Activated T-cell treated with anti-CD3 and anti-CD28 coated beads, Interleukin-2, amount 50 U/mL, for 72 hours (primary cell): ENCODE data around the gene ESYT2. TPM values are rescaled to one million over a fixed set of nuclear protein-coding genes. Genes with fewer than 3 reads are reported as not detected.

Experiments
- ATAC-seq, 2 donors: fragments of 150-1000 bp; cut with Tn5 transposase; replicated peaks in 1 of 2; 2 replicates each; pipeline ENCODE4 v1.10.0; 2021; ENCODE audit warnings: moderate library complexity in 2 of 2, mild to moderate bottlenecking in 1 of 2
- DNase-seq, 2 donors: peaks; one replicate each; pipeline ENCODE4 v3.0.0; 2021 to 2022; ENCODE audit warnings: mixed read lengths in 1 of 2
- H3K27ac Mint-ChIP-seq: one replicate; pipeline ENCODE4 v1.8.0; 2022; ENCODE audit warnings: mild to moderate bottlenecking, moderate library complexity, mixed read lengths
- H3K27me3 Mint-ChIP-seq: one replicate; pipeline ENCODE4 v1.8.0; 2022; ENCODE audit warnings: low read depth, mixed read lengths
- H3K36me3 Mint-ChIP-seq, 2 donors: one replicate each; pipeline ENCODE4 v1.8.0; 2022; ENCODE audit warnings: mixed read lengths in 2 of 2, mild to moderate bottlenecking in 1 of 2; ENCODE audit not compliant: insufficient read depth in 2 of 2
- H3K4me1 Mint-ChIP-seq: one replicate; pipeline ENCODE4 v1.8.0; 2022; ENCODE audit warnings: low read depth, mixed read lengths
- H3K4me3 Mint-ChIP-seq, 2 donors: one replicate each; pipeline ENCODE4 v1.8.0; 2022; ENCODE audit warnings: mild to moderate bottlenecking in 2 of 2, mixed read lengths in 2 of 2, moderate library complexity in 2 of 2
- H3K9me3 Mint-ChIP-seq, 2 donors: one replicate each; pipeline ENCODE4 v1.8.0; 2022; ENCODE audit warnings: mixed read lengths in 2 of 2
- total RNA-seq, 2 donors: library from RNA; stranded (reverse); gene quantifications; one replicate each; pipeline ENCODE4 v1.2.3, GENCODE V29; 2022

The ESYT2 gene
- total RNA-seq, 2 donors from 2014 or later: 68.6 to 68.8 TPM

GRCh38 chr7:158829021-158829341, 328 bp downstream of the ESYT2 start:
- peak; percentile 68 to 76 for ATAC-seq
- H3K27ac Mint-ChIP-seq: no peak overlapping the region

DNA sequence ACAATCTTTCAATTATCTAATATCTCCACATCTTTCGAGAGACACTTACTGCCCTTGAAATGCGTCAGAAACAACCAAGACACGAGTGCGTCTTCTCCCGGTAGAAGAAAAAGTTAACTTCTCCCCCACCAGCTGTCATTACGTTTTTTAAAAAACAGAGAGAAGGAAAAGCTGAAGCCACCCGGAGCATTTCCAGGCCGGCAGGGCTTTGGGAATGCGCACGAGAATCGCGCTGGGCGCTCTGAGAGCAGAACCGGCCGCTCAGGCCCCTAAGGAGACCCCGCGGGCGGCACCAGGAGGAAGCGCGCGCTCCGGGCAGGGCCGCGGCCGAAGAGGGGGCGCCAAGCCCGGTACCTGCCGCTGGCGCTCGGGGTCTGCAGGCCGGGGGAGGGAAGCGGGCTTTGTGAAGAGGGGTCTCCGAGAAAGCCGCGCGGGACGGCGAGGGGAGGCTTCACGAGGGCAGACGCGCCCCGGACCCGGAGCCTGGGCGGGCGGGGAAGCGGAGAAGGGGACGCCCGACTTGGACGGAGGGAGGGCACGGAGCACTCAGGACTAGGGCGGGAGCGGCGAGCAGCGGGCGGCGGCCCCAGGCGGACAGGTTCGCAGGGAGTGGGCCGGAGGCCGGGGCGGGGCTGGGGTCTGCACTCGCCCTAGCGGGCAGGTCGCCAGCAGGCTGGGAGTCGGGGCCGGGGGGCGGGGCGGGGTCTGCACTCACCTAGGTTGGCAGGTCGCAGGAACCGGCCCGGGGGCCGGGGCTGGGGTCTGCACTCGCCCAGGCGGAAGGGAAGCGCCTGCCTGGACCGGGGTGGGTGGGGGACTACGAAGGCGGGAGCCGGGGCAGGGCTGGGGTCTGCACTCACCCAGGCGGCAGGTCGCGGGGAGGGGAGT, 932 bp downstream of the ESYT2 start:
- H3K9me3 Mint-ChIP-seq: no peaks in the 10 kb centered on the region
- H3K27me3 Mint-ChIP-seq: no peaks in the 10 kb centered on the region
- ATAC-seq: peak; percentile 0 to 2
- H3K4me3 Mint-ChIP-seq: peak overlapping the region; percentile 89 to 99
- H3K27ac Mint-ChIP-seq: peak overlapping the region; percentile 96
- H3K4me1 Mint-ChIP-seq: peaks cover 58% of the 10 kb centered on the region
- peaks cover 7 to 10% of the 10 kb centered on the region in 2 donors for H3K36me3 Mint-ChIP-seq
- DNase-seq: peak; percentile 28 to 45

More at GRCh38 chr7:158829021-158829341, 328 bp downstream of the ESYT2 start:
- H3K4me1 Mint-ChIP-seq: peaks cover 52% of the 10 kb centered on the region
- peaks cover 7 to 8% of the 10 kb centered on the region in 2 donors for H3K36me3 Mint-ChIP-seq
- H3K9me3 Mint-ChIP-seq: no peaks in the 10 kb centered on the region
- DNase-seq: peak; percentile 73 to 82
- H3K27me3 Mint-ChIP-seq: no peaks in the 10 kb centered on the region
- H3K4me3 Mint-ChIP-seq: peak overlapping the region; percentile 60 to 89

DNA sequence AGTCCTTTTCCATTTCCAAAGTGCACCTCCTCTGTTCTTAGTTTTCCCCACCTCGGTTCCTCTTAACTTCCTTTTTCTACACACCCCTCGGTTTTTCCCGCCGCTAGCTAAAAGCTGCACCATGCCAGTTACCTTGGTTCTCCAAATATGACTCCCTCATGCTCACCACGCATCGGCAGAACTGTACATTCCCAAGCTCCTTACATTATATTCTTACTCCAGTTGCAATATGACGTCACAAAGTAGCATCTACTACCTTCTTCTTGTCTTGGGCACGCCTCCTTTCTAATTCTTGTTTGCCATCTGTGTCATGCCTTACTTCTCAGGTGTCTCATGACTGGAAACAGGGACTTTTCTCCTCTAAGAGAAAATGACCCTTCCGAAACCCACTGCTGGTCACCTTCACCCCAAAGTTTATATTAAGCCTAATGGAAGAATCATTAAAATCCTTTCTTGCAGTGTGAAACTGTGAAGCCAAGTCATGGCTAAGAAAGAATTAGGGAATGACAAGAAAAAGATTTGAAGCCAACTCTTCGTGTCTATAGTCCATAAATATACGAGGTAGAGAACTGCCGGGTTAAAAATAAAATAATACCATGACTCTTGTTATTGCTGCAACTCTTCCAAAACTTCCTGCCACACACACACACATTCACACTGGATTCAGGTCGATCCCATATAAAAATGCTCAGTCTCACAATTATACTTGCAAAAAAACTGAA, 1.7 kb downstream of the ESYT2 start:
- ATAC-seq (no peak), DNase-seq (no peak)
- Mint-ChIP-seq H3K9me3 (no peaks in the 10 kb centered on the region), H3K27me3 (no peaks in the 10 kb centered on the region), H3K36me3 (peaks cover 7 to 11% of the 10 kb centered on the region in 2 donors), H3K27ac (peak overlapping the region; percentile 96), H3K4me3 (peak overlapping the region; percentile 89 to 99), H3K4me1 (peaks cover 61% of the 10 kb centered on the region)

DNA sequence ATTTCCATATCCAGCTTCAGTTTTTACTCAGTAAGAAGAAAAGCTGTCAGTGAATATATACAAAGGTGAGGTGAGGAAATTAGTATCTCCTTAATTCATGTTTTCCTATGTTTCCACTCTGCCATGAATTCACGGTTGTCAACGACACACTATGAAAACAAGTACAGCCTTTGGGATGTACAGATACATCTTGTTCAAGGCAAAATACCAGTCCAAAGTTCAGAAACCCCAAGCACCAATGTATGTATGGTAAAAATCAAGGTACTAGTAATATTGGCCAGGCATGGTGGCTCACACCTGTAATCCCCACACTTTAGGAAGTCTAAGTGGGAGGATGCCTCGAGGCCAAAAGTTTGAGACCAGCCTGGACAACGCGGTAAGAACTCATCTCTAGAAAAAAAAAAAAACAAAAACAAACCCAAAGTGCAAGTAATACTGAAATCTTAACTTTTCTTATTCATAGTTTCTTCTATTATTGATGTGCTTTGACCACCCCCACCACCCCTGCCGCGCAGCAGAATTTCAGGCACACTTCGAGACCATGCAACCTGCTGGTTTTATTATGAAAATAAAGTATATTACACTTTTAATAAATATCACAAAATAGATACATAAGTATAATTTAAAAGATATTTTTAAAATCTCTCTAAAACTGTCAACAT, 3.5 kb downstream of the ESYT2 start:
- H3K9me3 Mint-ChIP-seq: no peaks in the 10 kb centered on the region
- peaks cover 69% of the 10 kb centered on the region for H3K4me1 Mint-ChIP-seq
- H3K27ac Mint-ChIP-seq: peak overlapping the region; percentile 41
- H3K27me3 Mint-ChIP-seq: no peaks in the 10 kb centered on the region
- DNase-seq (peak; percentile 41 to 46), ATAC-seq (peak in 1 of 2 donors; percentile 0)
- peaks cover 7 to 11% of the 10 kb centered on the region in 2 donors for H3K36me3 Mint-ChIP-seq
- peak overlapping the region; percentile 57 to 58 for H3K4me3 Mint-ChIP-seq

GRCh38 chr7:158824028-158824427, 5.3 kb downstream of the ESYT2 start:
- Mint-ChIP-seq H3K27me3 (no peaks in the 10 kb centered on the region), H3K36me3 (peaks cover 7 to 11% of the 10 kb centered on the region in 2 donors), H3K9me3 (no peaks in the 10 kb centered on the region), H3K27ac (no peak overlapping the region), H3K4me3 (peak overlapping the region; percentile 39 to 52), H3K4me1 (peaks cover 81% of the 10 kb centered on the region)
- peak; percentile 61 to 77 for DNase-seq
- ATAC-seq: peak; percentile 64 to 68

DNA sequence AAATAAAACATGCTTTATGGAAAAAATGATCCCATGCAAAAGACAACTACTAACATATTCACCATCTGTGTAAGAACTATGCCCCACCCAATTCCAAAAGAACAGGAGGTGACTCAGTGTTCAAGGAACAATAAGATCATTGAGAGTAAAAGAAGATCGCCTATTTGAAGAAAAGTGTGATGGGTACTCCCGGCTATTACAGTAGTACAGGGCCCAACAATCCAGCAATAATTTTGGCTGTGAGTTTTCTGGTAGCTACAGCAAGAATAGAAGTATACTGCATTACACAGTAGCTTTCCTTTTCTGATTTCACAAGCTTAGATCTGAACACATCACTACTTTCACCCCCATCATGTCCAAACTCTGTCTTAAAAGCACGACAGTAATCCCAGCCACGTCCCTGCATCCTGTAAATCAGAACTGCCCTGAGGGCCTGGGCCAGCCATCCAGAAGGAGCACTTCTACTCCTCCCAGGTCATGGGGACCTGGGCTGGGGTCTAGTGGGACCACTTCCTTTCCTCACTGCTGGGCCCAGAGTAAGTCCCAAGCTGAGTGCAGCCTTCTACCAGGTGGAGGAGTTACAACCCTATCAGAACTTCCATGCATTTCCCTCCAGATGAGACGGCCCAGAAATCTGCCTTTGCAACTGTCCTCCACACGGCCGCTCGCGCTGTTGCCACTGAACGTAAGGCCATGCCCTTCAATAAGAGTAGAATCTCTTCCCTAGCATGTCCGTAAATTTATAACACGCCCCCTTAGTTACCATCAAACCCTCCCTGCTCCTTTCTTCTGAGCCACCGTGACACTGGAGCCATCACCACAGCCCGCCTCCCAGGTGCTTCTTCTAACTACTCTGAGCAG, 7.9 kb downstream of the ESYT2 start:
- peak overlapping the region; percentile 89 for H3K27ac Mint-ChIP-seq
- peak overlapping the region; percentile 82 to 86 for H3K4me3 Mint-ChIP-seq
- no peaks in the 10 kb centered on the region for H3K27me3 Mint-ChIP-seq
- peaks cover 0 to 4% of the 10 kb centered on the region in 2 donors for H3K36me3 Mint-ChIP-seq
- ATAC-seq (peak in 1 of 2 donors; percentile 28), DNase-seq (no peak)
- H3K4me1 Mint-ChIP-seq: peaks cover 90% of the 10 kb centered on the region
- H3K9me3 Mint-ChIP-seq: no peaks in the 10 kb centered on the region

- Mint-ChIP-seq H3K9me3 (no peaks in the 10 kb centered on the region), H3K27me3 (no peaks in the 10 kb centered on the region), H3K4me3 (peak overlapping the region; percentile 82 to 86), H3K4me1 (peaks cover 90% of the 10 kb centered on the region), H3K27ac (peak overlapping the region; percentile 89), H3K36me3 (peaks cover 0 to 4% of the 10 kb centered on the region in 2 donors)
- DNase-seq: no peak
- ATAC-seq: no peak
These were observed 8.7 kb downstream of the ESYT2 start for GRCh38 chr7:158820656-158821055.

DNA sequence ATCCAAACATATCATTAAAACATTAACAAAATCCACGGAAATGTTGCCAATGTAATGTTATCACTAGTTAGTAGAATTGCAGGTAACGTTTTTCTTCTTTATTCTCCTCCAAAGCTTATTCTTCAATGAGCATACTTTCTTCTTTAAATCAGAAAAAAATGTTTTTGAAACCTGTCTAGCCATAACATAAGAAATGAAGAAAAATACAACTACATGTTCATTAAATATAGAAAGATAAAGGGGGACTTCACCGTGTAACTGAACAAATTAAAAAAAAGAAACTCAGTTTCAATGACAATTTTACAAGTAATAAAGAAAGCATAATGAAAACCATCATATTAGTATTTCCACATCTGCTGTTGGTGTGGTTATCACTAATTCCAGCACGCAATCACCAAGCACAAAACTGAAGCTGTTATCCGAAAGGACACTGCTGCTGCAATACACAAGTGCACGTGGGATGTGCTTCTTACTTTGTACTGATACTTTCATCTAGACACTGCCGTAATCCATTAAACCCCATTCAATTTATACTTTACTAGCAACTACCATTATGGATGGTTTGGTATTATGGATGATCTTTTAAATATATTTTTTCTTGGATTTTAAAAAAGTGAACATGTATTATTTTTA, 9.6 kb downstream of the ESYT2 start:
- ATAC-seq (no peak), DNase-seq (no peak)
- Mint-ChIP-seq H3K9me3 (no peaks in the 10 kb centered on the region), H3K36me3 (peaks cover 0 to 4% of the 10 kb centered on the region in 2 donors), H3K4me1 (peaks cover 90% of the 10 kb centered on the region), H3K4me3 (peak overlapping the region; percentile 90 to 94), H3K27me3 (no peaks in the 10 kb centered on the region), H3K27ac (peak overlapping the region; percentile 98)

DNA sequence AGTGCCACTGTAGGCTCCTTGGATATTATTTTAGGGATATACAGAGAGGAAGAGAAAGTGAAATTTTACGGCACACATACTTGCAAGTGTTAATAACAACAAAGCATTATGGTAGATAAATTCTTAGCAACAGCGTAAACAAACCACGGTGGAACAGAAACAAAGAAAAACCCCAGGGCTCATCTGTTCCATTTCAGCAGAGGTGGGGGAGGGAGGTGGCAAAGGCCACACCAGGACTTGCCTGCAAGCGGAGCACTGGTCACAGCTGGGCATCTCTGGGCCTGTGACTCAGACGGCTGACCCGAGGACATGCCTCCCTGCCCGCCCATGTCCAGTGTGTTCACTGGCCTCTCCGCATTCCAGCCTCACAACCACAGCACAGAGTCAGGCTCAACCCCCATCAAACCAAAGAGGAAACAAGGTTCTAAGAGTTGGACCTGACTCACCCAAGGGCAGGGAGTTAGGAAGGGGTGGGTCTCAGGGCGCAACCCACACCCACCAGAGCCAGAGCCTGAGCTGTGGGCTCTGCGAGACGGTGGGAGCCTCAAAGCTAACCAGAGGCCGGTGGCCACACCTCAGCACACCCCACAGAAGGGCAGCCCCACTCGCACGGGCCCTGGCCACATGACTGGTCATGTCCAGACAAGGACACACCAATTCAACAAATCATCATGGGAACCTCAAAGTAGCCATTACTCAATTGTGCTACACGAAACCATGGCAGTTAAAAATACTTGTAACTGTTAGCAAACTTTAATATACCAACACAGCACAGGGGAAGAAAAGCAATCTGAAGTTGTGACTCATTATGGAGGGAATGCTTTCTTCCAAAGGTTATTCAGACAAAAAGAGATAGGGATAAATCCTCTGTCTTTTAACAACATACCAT, 10.7 kb downstream of the ESYT2 start:
- H3K4me1 Mint-ChIP-seq: peaks cover 90% of the 10 kb centered on the region

GRCh38 chr7:158816995-158817394, 12.3 kb downstream of the ESYT2 start:
- DNase-seq (no peak), ATAC-seq (no peak)
- Mint-ChIP-seq H3K9me3 (no peaks in the 10 kb centered on the region), H3K27ac (peak overlapping the region; percentile 98), H3K4me3 (peak overlapping the region; percentile 67 to 94), H3K36me3 (peaks cover 0 to 3% of the 10 kb centered on the region in 2 donors), H3K4me1 (peaks cover 99% of the 10 kb centered on the region), H3K27me3 (no peaks in the 10 kb centered on the region)

More for the DNA sequence above, 10.7 kb downstream of the ESYT2 start:
- ATAC-seq (peak; percentile 86 to 88), DNase-seq (peak; percentile 74 to 78)
- Mint-ChIP-seq H3K9me3 (no peaks in the 10 kb centered on the region), H3K27ac (peak overlapping the region; percentile 98), H3K36me3 (peaks cover 0 to 6% of the 10 kb centered on the region in 2 donors), H3K4me3 (peak overlapping the region; percentile 90 to 94), H3K27me3 (no peaks in the 10 kb centered on the region)

GRCh38 chr7:158816271-158816670, 13.0 kb downstream of the ESYT2 start:
- H3K27ac Mint-ChIP-seq: peak overlapping the region; percentile 98

More at GRCh38 chr7:158816271-158816670, 13.0 kb downstream of the ESYT2 start:
- DNase-seq (no peak), ATAC-seq (no peak)
- Mint-ChIP-seq H3K4me3 (peak overlapping the region; percentile 67 to 94), H3K36me3 (peaks cover 0 to 3% of the 10 kb centered on the region in 2 donors), H3K9me3 (no peaks in the 10 kb centered on the region), H3K27me3 (no peaks in the 10 kb centered on the region), H3K4me1 (peaks cover 99% of the 10 kb centered on the region)
